ENCODE measurements around the gene TMEM171. TPM values are rescaled to one million over a fixed set of nuclear protein-coding genes. Genes with fewer than 3 reads are reported as not detected.

TMEM171 gene
- total RNA-seq, 1 donor from 2014 or later, result not detected

- H3K36me3 Mint-ChIP-seq, result no peaks in the 10 kb centered on the region
- H3F3A ChIP-seq (ENCODE audit: low read depth), result no peaks in the 10 kb centered on the region
- H4K20me1 ChIP-seq (ENCODE audit: low read depth), result no peaks in the 10 kb centered on the region
- H3K27me3 ChIP-seq, result no peaks in the 10 kb centered on the region
- no peak overlapping the region for H3K4me3 ChIP-seq
- no peak overlapping the region for H3K9ac ChIP-seq
- no peaks in the 10 kb centered on the region for H3K79me2 ChIP-seq (ENCODE audit: low read depth)
- no peak overlapping the region for H3K4me3 Mint-ChIP-seq
- H3K9me3 ChIP-seq (ENCODE audit: low read depth), result peaks cover 2% of the 10 kb centered on the region
- H3K9me3 Mint-ChIP-seq, result peaks cover 7% of the 10 kb centered on the region
- no peak overlapping the region for H3K27ac Mint-ChIP-seq
- no peak overlapping the region for H3K4me2 ChIP-seq
- no peaks in the 10 kb centered on the region for H3K4me1 ChIP-seq
- no peak overlapping the region for H2AFZ ChIP-seq (replicated peaks)
- DNase-seq (ENCODE audit: low spot score), result no peak
- H3K27ac ChIP-seq, result no peak overlapping the region
- H3K36me3 ChIP-seq, result no peaks in the 10 kb centered on the region
- H3K27me3 Mint-ChIP-seq (ENCODE audit: insufficient read depth, low read depth), result no peaks in the 10 kb centered on the region
- H3K4me1 Mint-ChIP-seq, result no peaks in the 10 kb centered on the region
- TF ChIP-seq EZH2 (IDR thresholded peaks at IDR 0.05) (no peak), CTCF (IDR thresholded peaks at IDR 0.05) (no peak), EZH2phosphoT487 (IDR thresholded peaks at IDR 0.05) (no peak)
Observed at GRCh38 chr5:73093943-73094342, 26.4 kb upstream of the TMEM171 start.

- no peak for DNase-seq (ENCODE audit: low spot score)
- peaks cover 7% of the 10 kb centered on the region for H3K9me3 Mint-ChIP-seq
- H3K36me3 ChIP-seq, result no peaks in the 10 kb centered on the region
- no peaks in the 10 kb centered on the region for H3K27me3 Mint-ChIP-seq (ENCODE audit: insufficient read depth, low read depth)
- peaks cover 2% of the 10 kb centered on the region for H3K9me3 ChIP-seq (ENCODE audit: low read depth)
- no peaks in the 10 kb centered on the region for H3K27me3 ChIP-seq
- H3K79me2 ChIP-seq (ENCODE audit: low read depth), result no peaks in the 10 kb centered on the region
- no peak overlapping the region for H3K4me3 ChIP-seq
- H4K20me1 ChIP-seq (ENCODE audit: low read depth), result no peaks in the 10 kb centered on the region
- H2AFZ ChIP-seq (replicated peaks), result no peak overlapping the region
- no peak overlapping the region for H3K27ac Mint-ChIP-seq
- H3K27ac ChIP-seq, result no peak overlapping the region
- H3K4me1 ChIP-seq, result no peaks in the 10 kb centered on the region
- H3K9ac ChIP-seq, result no peak overlapping the region
- H3K4me1 Mint-ChIP-seq, result no peaks in the 10 kb centered on the region
- no peak overlapping the region for H3K4me2 ChIP-seq
- H3K36me3 Mint-ChIP-seq, result no peaks in the 10 kb centered on the region
- H3F3A ChIP-seq (ENCODE audit: low read depth), result no peaks in the 10 kb centered on the region
- TF ChIP-seq CTCF (IDR thresholded peaks at IDR 0.05), result no peak
- no peak for TF ChIP-seq EZH2 (IDR thresholded peaks at IDR 0.05)
- no peak for TF ChIP-seq EZH2phosphoT487 (IDR thresholded peaks at IDR 0.05)
- no peak overlapping the region for H3K4me3 Mint-ChIP-seq
Observed at GRCh38 chr5:73094415-73094814, 26.0 kb upstream of the TMEM171 start.

GRCh38 chr5:73095564-73096238, 24.7 kb upstream of the TMEM171 start:
- H3K27ac ChIP-seq, result no peak overlapping the region

More at GRCh38 chr5:73095564-73096238, 24.7 kb upstream of the TMEM171 start:
- no peaks in the 10 kb centered on the region for H3K79me2 ChIP-seq (ENCODE audit: low read depth)
- H3F3A ChIP-seq (ENCODE audit: low read depth), result no peaks in the 10 kb centered on the region
- no peak overlapping the region for H3K9ac ChIP-seq
- Mint-ChIP-seq H3K4me1 (no peaks in the 10 kb centered on the region), H3K27me3 (ENCODE audit: insufficient read depth, low read depth) (no peaks in the 10 kb centered on the region), H3K36me3 (no peaks in the 10 kb centered on the region), H3K4me3 (no peak overlapping the region), H3K9me3 (peaks cover 7% of the 10 kb centered on the region), H3K27ac (no peak overlapping the region)
- no peaks in the 10 kb centered on the region for H3K4me1 ChIP-seq
- TF ChIP-seq CTCF (IDR thresholded peaks at IDR 0.05) (no peak), EZH2phosphoT487 (IDR thresholded peaks at IDR 0.05) (no peak), EZH2 (IDR thresholded peaks at IDR 0.05) (no peak)
- no peaks in the 10 kb centered on the region for H4K20me1 ChIP-seq (ENCODE audit: low read depth)
- no peak overlapping the region for H2AFZ ChIP-seq (replicated peaks)
- no peak for DNase-seq (ENCODE audit: low spot score)
- no peaks in the 10 kb centered on the region for H3K36me3 ChIP-seq
- H3K4me3 ChIP-seq, result no peak overlapping the region
- H3K27me3 ChIP-seq, result no peaks in the 10 kb centered on the region
- H3K4me2 ChIP-seq, result no peak overlapping the region
- peaks cover 2% of the 10 kb centered on the region for H3K9me3 ChIP-seq (ENCODE audit: low read depth)

Data from neural progenitor cell (in vitro differentiated cells).